Liver (tissue), 9 donors: Measurements from ENCODE around the gene POFUT1. TPM values are rescaled to one million over a fixed set of nuclear protein-coding genes. Genes with fewer than 3 reads are reported as not detected.

Source experiments
- DNase-seq: peaks from one replicate; pipeline ENCODE4 v3.0.0-alpha.2; 2017; ENCODE audit warnings: low spot score
- H3K27ac ChIP-seq, 2 donors: one replicate each; pipeline ENCODE4 v1.7.0; 2013; ENCODE audit warnings: inconsistent platforms in 2 of 2, low read length in 2 of 2, control low read depth in 1 of 2, low read depth in 1 of 2, mild to moderate bottlenecking in 1 of 2
- H3K27me3 ChIP-seq, 4 donors: one replicate each; pipeline versions ENCODE4 v1.6.1 to v1.7.0; 2013; ENCODE audit warnings: low read length in 3 of 4, inconsistent platforms in 1 of 4, mild to moderate bottlenecking in 1 of 4, moderate library complexity in 1 of 4; ENCODE audit not compliant: control insufficient read depth in 4 of 4, insufficient read depth in 4 of 4
- H3K36me3 ChIP-seq, 4 donors: one replicate each; pipeline versions ENCODE4 v1.6.1 to v1.7.0; 2013; ENCODE audit warnings: low read length in 3 of 4, mild to moderate bottlenecking in 3 of 4, low read depth in 1 of 4, moderate library complexity in 1 of 4; ENCODE audit not compliant: control insufficient read depth in 4 of 4, insufficient read depth in 3 of 4
- H3K4me1 ChIP-seq, 4 donors: one replicate each; pipeline versions ENCODE4 v1.6.1 to v1.7.0; 2013; ENCODE audit warnings: low read length in 3 of 4, mild to moderate bottlenecking in 3 of 4, moderate library complexity in 1 of 4; ENCODE audit not compliant: control insufficient read depth in 4 of 4, insufficient read depth in 4 of 4
- H3K4me3 ChIP-seq, 3 donors: one replicate each; pipeline versions ENCODE4 v1.6.1 to v1.7.0; 2013; ENCODE audit warnings: low read length in 3 of 3, control low read depth in 1 of 3, low read depth in 1 of 3, mild to moderate bottlenecking in 1 of 3
- H3K9ac ChIP-seq, 2 donors: one replicate each; pipeline ENCODE4 v1.7.0; 2013; ENCODE audit warnings: low read length in 2 of 2, mild to moderate bottlenecking in 2 of 2, moderate library complexity in 2 of 2, control low read depth in 1 of 2, low read depth in 1 of 2
- H3K9me3 ChIP-seq, 4 donors: one replicate each; pipeline versions ENCODE4 v1.6.1 to v1.7.0; 2013; ENCODE audit warnings: low read length in 3 of 4; ENCODE audit not compliant: control insufficient read depth in 4 of 4
- ATF3 ChIP-seq: IDR thresholded peaks from 2 replicates; pipeline ENCODE4 v1.6.1; 2016; ENCODE audit warnings: antibody characterized with exemption
- CTCF ChIP-seq: fragments of 150-350 bp; IDR thresholded peaks from 2 replicates; pipeline ENCODE4 v1.5.1; 2017; ENCODE audit warnings: improper control_type of control experiment, low read depth, low read length; ENCODE audit not compliant: missing input control
- EGR1 ChIP-seq, 2 donors: IDR thresholded peaks; 2 replicates each; pipeline ENCODE4 v1.6.1; 2016 to 2018; ENCODE audit warnings: antibody characterized with exemption in 2 of 2, low read depth in 2 of 2
- FOXA1 ChIP-seq: IDR thresholded peaks from 2 replicates; pipeline ENCODE4 v1.6.1; 2016; ENCODE audit warnings: antibody characterized with exemption
- FOXA2 ChIP-seq: IDR thresholded peaks from 2 replicates; pipeline ENCODE4 v1.6.1; 2016; ENCODE audit warnings: antibody characterized with exemption
- GABPA ChIP-seq, 2 donors: IDR thresholded peaks in 1 of 2; conservative IDR thresholded peaks in 1 of 2; 2 replicates each; pipeline ENCODE4 v1.6.1; 2016; ENCODE audit warnings: antibody characterized with exemption in 2 of 2, mild to moderate bottlenecking in 1 of 2, moderate library complexity in 1 of 2
- HNF4A ChIP-seq, 2 donors: conservative IDR thresholded peaks; 2 replicates each; pipeline ENCODE4 v1.6.1; 2016; ENCODE audit warnings: antibody characterized with exemption in 2 of 2, mild to moderate bottlenecking in 2 of 2
- HNF4G ChIP-seq: IDR thresholded peaks from 2 replicates; pipeline ENCODE4 v1.6.1; 2016; ENCODE audit warnings: antibody characterized with exemption
- JUND ChIP-seq, 2 donors: IDR thresholded peaks; 2 replicates each; pipeline ENCODE4 v1.6.1; 2016; ENCODE audit warnings: antibody characterized with exemption in 2 of 2
- MAX ChIP-seq: IDR thresholded peaks from 2 replicates; pipeline ENCODE4 v1.6.1; 2016; ENCODE audit warnings: antibody characterized with exemption
- NR2F2 ChIP-seq: IDR thresholded peaks from 2 replicates; pipeline ENCODE4 v1.6.1; 2016; ENCODE audit warnings: antibody characterized with exemption
- RAD21 ChIP-seq, 2 donors: IDR thresholded peaks; 2 replicates each; pipeline ENCODE4 v1.6.1; 2016; ENCODE audit warnings: antibody characterized with exemption in 2 of 2, mild to moderate bottlenecking in 2 of 2
- SP1 ChIP-seq: IDR thresholded peaks from 2 replicates; pipeline ENCODE4 v1.6.1; 2018; ENCODE audit warnings: antibody characterized with exemption, mild to moderate bottlenecking
- TAF1 ChIP-seq: conservative IDR thresholded peaks from 2 replicates; pipeline ENCODE4 v1.6.1; 2016; ENCODE audit warnings: antibody characterized with exemption, mild to moderate bottlenecking
- YY1 ChIP-seq: IDR thresholded peaks from 2 replicates; pipeline ENCODE4 v1.6.1; 2016; ENCODE audit warnings: antibody characterized with exemption, mild to moderate bottlenecking
- ZBTB33 ChIP-seq: IDR thresholded peaks from 2 replicates; pipeline ENCODE4 v1.6.1; 2016; ENCODE audit warnings: antibody characterized with exemption
- WGBS: extraction: QIAGEN DNeasy Blood & Tissue Kit; methylation state at CpG from one replicate; pipeline ENCODE4 v1.1.7; 2013; 5-methylcytosine and 5-hydroxymethylcytosine counted together
- polyA plus RNA-seq, 2 donors: library from polyadenylated mRNA; stranded (reverse) in 1 of 2; unstranded in 1 of 2; fragments of 200-250 nt in 1 of 2; fragments of >200 nt in 1 of 2; fragmentation: Nextera tagmentation in 1 of 2; extraction: Ambion mirVana in 1 of 2; gene quantifications; one replicate each; pipeline versions ENCODE4 v1.2.1 to v1.2.3, GENCODE V29; 2013 to 2015
- total RNA-seq, 2 donors: library from RNA; depleted of rRNA; stranded (reverse); fragments of >200 nt; gene quantifications; one replicate each; pipeline ENCODE4 v1.2.3, GENCODE V29; 2014
- donor health status: healthy.
- donor health status: healthy.
- donor health status: healthy.
- donor health status: healthy.
- donor health status: healthy.

The POFUT1 gene
- total and polyA plus RNA-seq, 4 donors = 14.6 to 43.3 (median 24.8) TPM

GRCh38 chr20:32236819-32237218, 29.1 kb downstream of the POFUT1 start (continued):
- TF ChIP-seq RAD21 (IDR thresholded peaks at IDR 0.05) = no peak

- Histone ChIP-seq H3K4me3 (no peak overlapping the region), H3K27ac (no peak overlapping the region), H3K9me3 (no peaks in the 10 kb centered on the region), H3K36me3 (peaks cover 0 to 32% (median 24%) of the 10 kb centered on the region in 4 donors), H3K27me3 (no peaks in the 10 kb centered on the region), H3K9ac (no peak overlapping the region), H3K4me1 (peaks cover 11 to 48% (median 33%) of the 10 kb centered on the region in 4 donors)
- no peak for DNase-seq
- TF ChIP-seq EGR1 (IDR thresholded peaks at IDR 0.05; ENCODE audit: low read depth in 2 of 2) (no peak), YY1 (no peak), ZBTB33 (no peak), HNF4G (no peak), RAD21 (IDR thresholded peaks at IDR 0.05) (no peak), MAX (no peak), GABPA (IDR thresholded peaks at IDR 0.05 in 1 of 2, conservative IDR thresholded peaks at IDR 0.05 in 1 of 2) (no peak), SP1 (no peak), TAF1 (no peak), FOXA2 (no peak), CTCF (no peak)
- WGBS = 88% methylated on average over 6 of the region's 6 CpGs
These were observed 29.7 kb downstream of the POFUT1 start for GRCh38 chr20:32237419-32237818.

GRCh38 chr20:32238483-32239425, 31.1 kb downstream of the POFUT1 start:
- DNase-seq = no peak
- no peaks in the 10 kb centered on the region for H3K27me3 ChIP-seq
- no peak overlapping the region for H3K9ac ChIP-seq
- H3K27ac ChIP-seq = no peak overlapping the region
- TF ChIP-seq ZBTB33 = no peak
- no peak for TF ChIP-seq YY1
- no peak for TF ChIP-seq TAF1
- TF ChIP-seq SP1 = no peak
- no peak for TF ChIP-seq MAX
- TF ChIP-seq NR2F2 = no peak
- no peak for TF ChIP-seq ATF3
- no peak for TF ChIP-seq HNF4G
- no peak for TF ChIP-seq FOXA1
- no peak for TF ChIP-seq FOXA2
- no peak for TF ChIP-seq HNF4A (conservative IDR thresholded peaks at IDR 0.05)
- no peak for TF ChIP-seq GABPA (IDR thresholded peaks at IDR 0.05 in 1 of 2, conservative IDR thresholded peaks at IDR 0.05 in 1 of 2)
- TF ChIP-seq CTCF = no peak
- no peak for TF ChIP-seq JUND (IDR thresholded peaks at IDR 0.05)
- no peaks in the 10 kb centered on the region for H3K9me3 ChIP-seq
- peaks cover 11 to 54% (median 35%) of the 10 kb centered on the region in 4 donors for H3K4me1 ChIP-seq
- 92% methylated on average over 9 of the region's 9 CpGs for WGBS
- no peak overlapping the region for H3K4me3 ChIP-seq
- peaks cover 0 to 20% (median 11%) of the 10 kb centered on the region in 4 donors for H3K36me3 ChIP-seq
